GM18873 (cell line): ENCODE results near the gene HSPA2.
"Not testable (repeated sequence)": the region's sequence is repeated elsewhere in the genome, so short reads cannot be mapped to it uniquely, and the experiment has no call there.

ENCODE experiments used
- ATAC-seq: cut with Tn5 transposase; IDR thresholded peaks from one replicate; pipeline ENCODE4 v1.9.1; 2021; ENCODE audit warnings: mild to moderate bottlenecking, moderate library complexity, moderate number of reproducible peaks; ENCODE audit not compliant: unreplicated experiment, low FRiP score

The HSPA2 gene

GRCh38 chr14:64550621-64551333 is 10.2 kb downstream of the HSPA2 start:
- ATAC-seq = no peak

DNA sequence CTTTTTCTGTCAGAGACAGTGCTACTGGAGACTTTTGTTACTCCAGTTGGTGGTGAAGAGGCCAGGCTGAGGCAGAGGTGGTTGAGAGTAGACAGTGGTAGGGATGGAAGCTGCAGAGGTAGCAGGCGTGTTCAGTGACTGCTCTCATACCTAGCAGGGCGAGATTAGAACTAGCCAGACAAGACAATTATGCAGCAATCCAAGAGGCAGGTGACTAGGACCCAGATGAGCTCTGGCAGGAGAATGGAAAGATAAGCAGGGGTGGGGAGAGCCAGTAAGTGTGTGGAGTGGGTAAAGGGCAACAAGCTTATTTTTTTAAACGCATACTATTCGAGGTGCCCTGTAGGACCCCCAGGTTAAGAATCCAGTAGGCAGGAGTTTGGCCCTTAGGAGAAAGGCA is 14.0 kb downstream of the HSPA2 start:
- no peak for ATAC-seq

DNA sequence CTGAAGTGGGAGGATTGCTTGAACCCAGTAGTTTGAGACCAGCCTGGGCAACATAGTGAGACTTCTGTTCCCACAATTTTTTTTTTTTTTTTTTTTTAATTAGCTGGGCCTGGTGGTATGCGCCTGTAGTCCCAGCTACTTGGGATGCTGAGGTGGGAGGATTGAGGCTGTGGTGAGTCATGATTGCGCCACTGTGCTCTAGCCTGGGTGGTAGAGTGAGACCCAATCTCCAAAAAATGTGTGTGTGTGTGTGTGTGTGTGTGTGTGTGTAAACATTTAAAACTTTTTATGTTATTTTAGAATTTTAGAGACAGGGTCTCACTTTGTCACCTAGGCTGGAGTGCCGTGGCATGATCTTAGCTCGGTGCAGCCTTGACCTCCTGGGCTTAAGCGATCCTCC is 16.0 kb downstream of the HSPA2 start:
- no peak for ATAC-seq

- not testable (repeated sequence) for ATAC-seq
Measured at GRCh38 chr14:64558216-64558615, 17.7 kb downstream of the HSPA2 start.

GRCh38 chr14:64561631-64562030 is 21.1 kb downstream of the HSPA2 start:
- ATAC-seq = no peak

GRCh38 chr14:64562436-64562835 is 21.9 kb downstream of the HSPA2 start:
- no peak for ATAC-seq

DNA sequence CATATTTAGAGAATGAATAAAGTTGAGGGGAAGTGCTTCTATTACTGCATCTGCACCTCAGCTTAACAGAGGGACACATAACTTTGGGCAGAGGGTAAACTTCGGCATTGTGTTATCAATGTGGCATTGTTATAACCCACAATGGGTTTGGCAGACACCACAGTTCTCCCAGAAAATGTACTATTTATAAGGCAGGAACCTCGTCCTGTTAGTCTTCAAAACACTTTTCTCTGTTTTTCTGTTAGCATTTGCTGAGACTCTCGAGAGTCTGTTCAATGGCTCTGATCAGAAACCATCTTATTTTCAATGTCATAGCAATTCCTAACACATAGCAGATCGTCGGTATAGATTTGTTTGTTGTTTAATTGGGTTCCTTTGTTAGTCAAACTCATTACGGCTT is 23.2 kb downstream of the HSPA2 start:
- ATAC-seq = no peak

GRCh38 chr14:64566651-64567122 is 26.1 kb downstream of the HSPA2 start:
- ATAC-seq = no peak

GRCh38 chr14:64569138-64569631 is 28.6 kb downstream of the HSPA2 start:
- no peak for ATAC-seq

- not testable (repeated sequence) for ATAC-seq
Measured at GRCh38 chr14:64569646-64570045, 29.1 kb downstream of the HSPA2 start.

GRCh38 chr14:64572386-64573104 is 32.0 kb downstream of the HSPA2 start:
- ATAC-seq = no peak

DNA sequence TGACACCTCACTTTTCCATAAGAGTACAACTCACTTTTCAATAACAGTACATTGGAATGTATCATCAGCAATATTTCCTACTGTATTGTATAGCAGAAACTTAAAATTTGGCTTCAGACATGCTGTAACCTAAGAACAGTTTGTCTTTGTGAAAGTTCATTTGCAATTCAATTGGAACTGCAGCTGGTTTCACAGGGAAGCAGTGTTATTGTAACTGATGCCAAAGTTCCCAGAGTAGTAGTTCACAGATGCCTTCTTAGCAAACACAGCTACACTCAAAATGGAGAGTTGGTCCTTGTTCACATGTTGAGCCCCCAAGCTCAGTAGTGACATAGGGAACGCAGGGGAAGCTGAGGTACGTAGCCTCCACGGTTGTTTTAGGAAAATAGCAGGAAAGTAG is 32.6 kb downstream of the HSPA2 start:
- no peak for ATAC-seq

- ATAC-seq = no peak
Measured at GRCh38 chr14:64574371-64575107, 34.0 kb downstream of the HSPA2 start.

- no peak for ATAC-seq
Measured at GRCh38 chr14:64577211-64577610, 36.7 kb downstream of the HSPA2 start.

DNA sequence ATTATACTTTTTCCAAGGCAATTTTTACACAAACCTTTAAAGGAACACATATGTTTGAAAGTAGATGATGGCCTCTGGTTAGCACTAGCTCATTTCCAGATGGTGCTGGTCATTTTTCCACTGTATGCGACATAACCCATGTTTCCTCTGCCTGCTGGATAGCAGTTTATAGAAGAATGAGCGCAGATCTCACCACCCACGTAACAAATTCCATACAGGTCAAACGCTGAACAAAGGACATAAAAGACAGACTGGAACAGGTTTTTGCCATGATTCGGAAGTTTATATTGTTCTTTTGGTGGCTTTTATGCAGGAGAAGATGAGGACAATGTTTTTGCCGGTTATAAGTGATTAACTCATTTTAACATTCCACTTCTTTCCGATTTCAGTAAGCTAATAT is 39.9 kb downstream of the HSPA2 start:
- ATAC-seq = no peak

DNA sequence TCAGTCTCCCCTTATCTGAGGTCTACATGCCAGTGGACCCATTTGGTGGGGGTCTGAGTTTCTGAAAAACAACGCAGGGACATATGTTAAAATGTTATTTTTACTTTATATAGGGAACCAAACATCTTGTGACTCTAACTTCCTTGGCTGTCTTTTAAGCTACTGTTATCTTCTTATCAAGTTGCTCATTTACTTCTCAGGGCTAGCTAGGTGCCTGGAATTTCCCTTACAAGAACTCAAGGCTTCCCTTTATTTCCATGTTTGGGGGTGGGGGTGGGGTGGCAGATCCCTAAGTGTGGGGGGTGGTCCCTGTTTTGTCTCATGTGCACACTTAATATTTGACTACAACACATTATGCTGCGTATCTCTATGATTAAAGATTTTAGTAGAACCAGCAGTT is 40.8 kb downstream of the HSPA2 start:
- ATAC-seq = no peak

- ATAC-seq = no peak
Measured at GRCh38 chr14:64581817-64582216, 41.3 kb downstream of the HSPA2 start.

DNA sequence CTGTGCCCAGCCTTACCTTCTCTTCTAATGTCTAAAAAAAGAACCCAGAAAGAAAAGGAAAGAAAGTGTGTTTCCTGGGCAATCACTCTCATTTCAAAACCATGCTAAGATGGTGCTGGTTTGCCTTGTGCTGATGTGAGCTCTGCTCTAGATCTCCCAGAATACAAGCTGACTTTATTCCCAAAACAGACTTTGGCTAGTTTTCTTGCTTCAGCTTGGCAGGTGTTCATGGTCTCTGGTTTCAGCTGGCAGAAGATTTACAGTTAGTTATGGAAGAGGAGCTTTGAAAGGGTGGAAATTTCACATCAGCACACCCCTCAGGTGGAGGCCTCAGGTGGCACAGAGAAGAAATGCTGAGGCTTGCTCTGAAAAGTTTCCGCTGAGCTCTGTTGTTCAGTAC is 43.6 kb downstream of the HSPA2 start:
- ATAC-seq = no peak

DNA sequence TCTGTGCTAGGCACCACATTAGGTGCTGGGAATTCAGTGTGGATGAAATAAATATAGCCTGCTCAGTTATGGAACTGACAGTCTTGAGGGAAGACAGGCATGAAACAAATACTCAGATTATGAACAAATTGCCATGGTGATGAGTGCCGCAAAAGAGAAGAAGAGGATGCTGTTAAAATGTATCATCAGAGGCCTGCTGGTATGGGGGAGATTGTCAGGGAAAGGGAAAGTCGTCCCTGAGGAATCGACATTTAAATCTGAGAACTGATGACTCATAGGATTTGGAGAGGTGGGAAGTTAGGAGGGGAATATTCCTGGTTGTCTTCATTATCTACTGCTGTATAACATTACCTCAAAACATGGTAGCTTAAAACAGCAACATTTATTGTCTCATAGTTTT is 51.3 kb downstream of the HSPA2 start:
- ATAC-seq = no peak
